Adipocyte (in vitro differentiated cells): ENCODE measurements around the gene TRIB2.

Experiments used
- DNase-seq: peaks from one replicate; pipeline ENCODE4 v3.0.0-alpha.2; 2015; ENCODE audit warnings: low read depth
- H3K27me3 ChIP-seq: replicated peaks from 2 replicates; pipeline ENCODE4 v1.7.0; 2013; ENCODE audit warnings: mild to moderate bottlenecking, low read length, moderate library complexity; ENCODE audit not compliant: control insufficient read depth, insufficient read depth
- H3K36me3 ChIP-seq: 2 replicates; pipeline ENCODE4 v1.7.0; 2013; ENCODE audit warnings: low read length, mild to moderate bottlenecking, moderate library complexity; ENCODE audit not compliant: control insufficient read depth, insufficient read depth, severe bottlenecking
- H3K4me1 ChIP-seq: 2 replicates; pipeline ENCODE4 v1.7.0; 2013; ENCODE audit warnings: mild to moderate bottlenecking, low read length, moderate library complexity; ENCODE audit not compliant: control insufficient read depth, insufficient read depth
- H3K4me3 ChIP-seq: 2 replicates; pipeline ENCODE4 v1.7.0; 2013; ENCODE audit warnings: mild to moderate bottlenecking, low read length, moderate library complexity
- H3K9ac ChIP-seq: 2 replicates; pipeline ENCODE4 v1.7.0; 2013; ENCODE audit warnings: mild to moderate bottlenecking, low read length, moderate library complexity
- H3K9me3 ChIP-seq: 2 replicates; pipeline ENCODE4 v1.7.0; 2013; ENCODE audit warnings: mild to moderate bottlenecking, low read length, moderate library complexity; ENCODE audit not compliant: control insufficient read depth

The TRIB2 gene

DNA sequence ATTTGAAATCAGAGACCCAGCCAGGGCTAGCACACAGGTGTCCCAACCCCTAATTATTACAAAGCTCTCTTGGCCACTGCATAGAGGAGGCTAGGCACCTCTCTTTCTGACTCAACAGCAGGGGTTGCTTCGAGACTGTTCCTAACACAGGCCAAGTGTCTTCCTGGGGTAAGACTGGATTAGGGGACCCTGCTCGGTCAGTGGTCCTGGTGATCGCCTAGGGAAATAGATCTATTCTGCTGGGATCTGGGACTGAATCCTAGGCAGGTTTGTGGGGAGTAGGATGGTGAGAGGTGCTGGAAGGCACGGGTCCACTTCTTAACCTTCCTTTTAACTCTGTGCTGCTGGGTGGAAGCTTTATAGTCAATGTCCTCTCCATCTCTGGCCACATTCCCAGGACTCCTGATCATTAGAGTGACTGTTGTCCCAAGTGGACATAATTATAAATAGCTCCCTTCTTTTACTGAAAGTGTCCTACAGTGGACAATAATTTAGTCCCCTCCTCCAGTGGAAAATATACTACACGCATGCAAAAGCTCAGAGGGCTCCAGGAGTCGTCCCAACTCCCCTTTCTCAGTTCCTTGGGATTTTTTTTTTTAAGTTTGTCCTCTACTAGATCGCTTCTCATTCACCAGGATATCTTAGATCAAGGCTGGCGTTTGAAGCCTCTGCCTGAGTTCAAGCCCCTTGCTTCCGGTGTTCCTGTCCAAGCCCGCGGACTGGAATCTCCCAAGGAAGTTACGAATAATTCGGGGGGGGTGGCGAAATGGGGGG, 1.3 kb upstream of the TRIB2 start:
- Histone ChIP-seq H3K9me3 (no peaks in the 10 kb centered on the region), H3K4me1 (peaks cover 24% of the 10 kb centered on the region), H3K9ac (peak overlapping the region; percentile 88), H3K27me3 (no peaks in the 10 kb centered on the region), H3K36me3 (no peaks in the 10 kb centered on the region), H3K4me3 (peak overlapping the region; percentile 82)
- DNase-seq = peak; percentile 12

DNA sequence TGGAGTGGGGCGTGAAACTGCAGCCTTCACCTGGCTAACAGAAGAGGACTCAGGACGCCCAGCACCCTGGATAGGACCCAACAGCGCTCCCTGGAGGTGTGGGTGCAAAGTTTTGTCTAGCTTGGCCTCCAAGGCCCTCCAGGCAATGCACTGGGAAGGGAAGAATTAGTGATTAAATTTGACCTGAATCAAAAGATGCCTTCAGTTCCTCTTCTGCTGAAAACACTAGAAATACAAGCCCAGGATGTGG, 779 bp upstream of the TRIB2 start:
- Histone ChIP-seq H3K4me3 (peak overlapping the region; percentile 82), H3K36me3 (no peaks in the 10 kb centered on the region), H3K27me3 (no peaks in the 10 kb centered on the region), H3K4me1 (peaks cover 29% of the 10 kb centered on the region), H3K9me3 (no peaks in the 10 kb centered on the region), H3K9ac (peak overlapping the region; percentile 88)
- peak; percentile 84 for DNase-seq

DNA sequence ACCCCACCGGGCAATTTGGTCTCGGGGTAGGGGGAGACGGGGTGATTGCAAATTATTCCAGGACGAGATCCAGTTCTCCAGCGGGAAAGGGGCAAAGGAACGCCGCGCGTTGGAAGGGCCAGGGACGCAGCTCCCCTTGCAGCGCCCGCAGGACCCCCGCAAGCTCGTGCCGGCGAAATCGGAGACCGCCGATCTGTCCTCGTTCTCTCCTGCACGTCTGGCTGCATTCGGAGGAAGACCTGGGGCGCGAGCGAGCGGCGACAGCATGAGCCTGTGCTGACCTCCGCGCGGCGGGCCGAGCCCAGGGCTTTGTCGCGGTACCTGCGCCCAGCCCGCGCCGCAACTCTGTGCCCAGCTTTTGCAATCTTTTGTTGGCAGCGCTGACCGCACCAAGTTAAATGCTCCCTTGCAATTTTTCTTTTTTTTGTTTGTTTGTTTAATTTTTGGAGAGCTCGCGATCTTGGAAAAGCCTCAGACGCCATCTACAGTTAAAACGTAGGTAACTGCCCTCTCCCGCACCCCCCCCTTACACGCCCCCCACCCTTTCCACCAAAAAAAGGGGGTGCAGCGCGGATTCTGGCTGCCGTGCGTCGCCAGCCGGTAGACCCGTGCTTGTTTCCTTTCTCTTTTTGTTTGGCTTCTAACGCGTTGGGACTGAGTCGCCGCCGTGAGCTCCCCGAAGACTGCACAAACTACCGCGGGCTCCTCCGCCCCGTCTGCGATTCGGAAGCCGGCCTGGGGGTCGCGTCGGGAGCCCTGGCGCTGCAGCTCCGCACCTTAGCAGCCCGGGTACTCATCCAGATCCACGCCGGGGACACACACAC, 667 bp downstream of the TRIB2 start:
- no peaks in the 10 kb centered on the region for H3K9me3 ChIP-seq
- H3K36me3 ChIP-seq = no peaks in the 10 kb centered on the region
- peak overlapping the region; percentile 89 for H3K4me3 ChIP-seq
- H3K27me3 ChIP-seq = no peaks in the 10 kb centered on the region
- peak overlapping the region; percentile 92 for H3K9ac ChIP-seq
- peak; percentile 88 for DNase-seq
- peaks cover 43% of the 10 kb centered on the region for H3K4me1 ChIP-seq

DNA sequence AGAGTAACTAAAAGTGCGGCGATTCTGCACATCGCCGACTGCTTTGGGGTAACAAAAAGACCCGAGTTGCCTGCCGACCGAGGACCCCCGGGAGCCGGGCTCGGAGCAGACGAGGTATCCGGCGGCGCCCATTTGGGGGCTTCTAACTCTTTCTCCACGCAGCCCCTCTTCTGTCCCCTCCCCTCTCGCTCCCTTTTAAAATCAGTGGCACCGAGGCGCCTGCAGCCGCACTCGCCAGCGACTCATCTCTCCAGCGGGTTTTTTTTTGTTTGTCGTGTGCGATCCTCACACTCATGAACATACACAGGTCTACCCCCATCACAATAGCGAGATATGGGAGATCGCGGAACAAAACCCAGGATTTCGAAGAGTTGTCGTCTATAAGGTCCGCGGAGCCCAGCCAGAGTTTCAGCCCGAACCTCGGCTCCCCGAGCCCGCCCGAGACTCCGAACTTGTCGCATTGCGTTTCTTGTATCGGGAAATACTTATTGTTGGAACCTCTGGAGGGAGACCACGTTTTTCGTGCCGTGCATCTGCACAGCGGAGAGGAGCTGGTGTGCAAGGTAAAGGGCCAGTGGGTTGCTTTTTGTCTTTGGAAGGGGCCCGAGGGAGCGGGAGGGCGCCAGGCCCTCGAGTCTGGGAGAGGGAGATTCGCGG, 1.4 kb downstream of the TRIB2 start:
- no peaks in the 10 kb centered on the region for H3K9me3 ChIP-seq
- H3K4me3 ChIP-seq = peak overlapping the region; percentile 89
- peaks cover 50% of the 10 kb centered on the region for H3K4me1 ChIP-seq
- DNase-seq = peak; percentile 63
- peaks cover 1% of the 10 kb centered on the region for H3K36me3 ChIP-seq
- H3K9ac ChIP-seq = peak overlapping the region; percentile 92
- H3K27me3 ChIP-seq = no peaks in the 10 kb centered on the region

DNA sequence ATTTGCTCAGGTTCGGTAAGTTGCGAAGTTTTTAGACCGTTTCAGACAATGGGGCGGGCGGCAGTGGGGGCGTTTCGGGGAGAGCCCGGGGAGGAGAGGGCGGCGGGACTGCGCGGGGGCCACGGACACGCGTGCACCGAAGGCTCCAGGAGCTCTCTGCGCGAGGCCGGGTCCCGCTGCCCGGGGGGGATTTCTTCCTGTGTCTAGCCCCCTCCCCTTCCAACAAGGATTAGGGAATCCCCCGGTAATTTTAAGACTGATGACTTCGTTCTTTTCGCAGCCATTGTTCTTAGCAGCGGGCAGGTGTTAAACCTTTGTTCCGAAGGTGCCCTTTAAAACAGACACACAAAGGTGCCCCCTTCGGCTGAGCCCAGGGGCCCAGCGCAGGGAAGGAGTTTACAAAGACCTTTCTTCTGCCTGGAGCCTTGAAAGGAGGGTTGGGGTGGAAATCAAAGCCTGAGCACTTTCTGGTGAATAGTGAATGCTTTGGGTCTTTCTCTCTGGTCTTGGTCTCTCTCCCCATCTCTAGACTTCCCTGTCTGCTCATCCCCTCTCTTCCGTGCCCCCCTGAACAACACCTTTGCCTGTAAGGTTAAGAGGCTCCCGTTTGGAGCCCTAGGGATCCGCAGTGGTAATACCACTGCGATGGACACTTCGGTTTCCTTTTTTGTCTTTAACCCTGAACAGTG, 2.1 kb downstream of the TRIB2 start:
- no peaks in the 10 kb centered on the region for H3K9me3 ChIP-seq
- peak overlapping the region; percentile 89 for H3K4me3 ChIP-seq
- H3K36me3 ChIP-seq = peaks cover 8% of the 10 kb centered on the region
- peak overlapping the region; percentile 92 for H3K9ac ChIP-seq
- peaks cover 53% of the 10 kb centered on the region for H3K4me1 ChIP-seq
- H3K27me3 ChIP-seq = no peaks in the 10 kb centered on the region
- DNase-seq = peak; percentile 48

DNA sequence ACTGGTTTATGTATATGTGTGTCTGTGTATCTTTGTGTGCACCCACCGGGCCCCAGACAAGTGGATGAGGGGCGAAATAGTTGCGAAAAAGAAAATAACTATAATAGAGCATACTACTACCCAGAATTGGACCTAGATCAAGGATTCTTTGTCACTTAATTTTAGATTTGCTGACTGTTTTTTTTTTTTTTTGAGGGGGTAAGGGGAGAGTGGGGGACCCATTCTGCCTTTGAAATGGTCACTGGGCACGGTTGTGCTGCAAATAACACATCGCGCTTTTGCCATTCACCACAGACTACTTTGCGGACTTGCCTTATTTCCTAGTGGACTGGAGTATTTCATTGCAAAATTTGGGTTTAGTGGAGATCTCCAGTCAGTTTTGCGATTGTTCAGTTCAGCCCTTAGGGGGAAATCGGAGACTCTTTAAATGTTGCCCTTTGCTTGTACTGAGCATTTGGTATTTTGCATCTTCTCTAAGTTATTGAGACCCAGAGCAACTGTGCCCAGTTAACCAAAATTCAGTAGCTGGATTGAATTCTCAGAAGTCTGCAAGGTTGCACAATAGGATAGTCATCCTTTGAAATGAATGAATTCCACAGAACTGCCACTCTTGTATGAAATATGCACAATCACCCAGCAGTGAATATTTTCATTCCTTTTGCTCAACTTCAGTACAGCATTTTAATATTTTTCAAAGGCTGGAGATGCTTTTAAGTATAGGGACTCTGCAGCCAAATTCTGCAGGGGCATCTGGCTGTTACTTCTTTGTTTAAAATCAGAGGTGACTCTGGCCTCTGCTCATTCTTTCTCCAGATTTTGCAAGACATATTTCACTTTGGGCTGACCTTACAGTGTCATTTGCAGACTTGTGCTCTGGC, 2.9 kb downstream of the TRIB2 start:
- Histone ChIP-seq H3K27me3 (no peaks in the 10 kb centered on the region), H3K4me3 (peak overlapping the region; percentile 89), H3K9me3 (no peaks in the 10 kb centered on the region), H3K4me1 (peaks cover 46% of the 10 kb centered on the region), H3K36me3 (peaks cover 16% of the 10 kb centered on the region), H3K9ac (peak overlapping the region; percentile 92)
- peak; percentile 91 for DNase-seq

DNA sequence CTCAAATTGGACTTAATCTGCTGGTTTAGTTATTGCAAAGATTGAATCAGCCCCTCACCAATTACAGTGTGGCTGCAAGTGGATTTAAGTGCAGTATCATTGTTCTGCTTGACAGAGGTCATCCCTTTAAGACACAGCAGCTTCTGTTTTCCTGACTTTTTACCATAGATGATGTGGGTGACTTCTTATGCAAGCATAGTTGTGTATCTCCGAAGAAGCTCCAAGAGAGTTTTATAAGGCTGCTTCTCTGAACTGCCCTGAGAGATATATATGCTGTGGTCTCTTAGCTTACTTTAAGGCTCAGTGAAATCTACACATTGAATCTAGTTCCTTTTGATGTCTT, 3.5 kb downstream of the TRIB2 start:
- H3K9ac ChIP-seq = peak overlapping the region; percentile 92
- H3K27me3 ChIP-seq = no peaks in the 10 kb centered on the region
- H3K36me3 ChIP-seq = peaks cover 22% of the 10 kb centered on the region
- no peaks in the 10 kb centered on the region for H3K9me3 ChIP-seq
- H3K4me1 ChIP-seq = peaks cover 40% of the 10 kb centered on the region
- DNase-seq = no peak
- peak overlapping the region; percentile 89 for H3K4me3 ChIP-seq

DNA sequence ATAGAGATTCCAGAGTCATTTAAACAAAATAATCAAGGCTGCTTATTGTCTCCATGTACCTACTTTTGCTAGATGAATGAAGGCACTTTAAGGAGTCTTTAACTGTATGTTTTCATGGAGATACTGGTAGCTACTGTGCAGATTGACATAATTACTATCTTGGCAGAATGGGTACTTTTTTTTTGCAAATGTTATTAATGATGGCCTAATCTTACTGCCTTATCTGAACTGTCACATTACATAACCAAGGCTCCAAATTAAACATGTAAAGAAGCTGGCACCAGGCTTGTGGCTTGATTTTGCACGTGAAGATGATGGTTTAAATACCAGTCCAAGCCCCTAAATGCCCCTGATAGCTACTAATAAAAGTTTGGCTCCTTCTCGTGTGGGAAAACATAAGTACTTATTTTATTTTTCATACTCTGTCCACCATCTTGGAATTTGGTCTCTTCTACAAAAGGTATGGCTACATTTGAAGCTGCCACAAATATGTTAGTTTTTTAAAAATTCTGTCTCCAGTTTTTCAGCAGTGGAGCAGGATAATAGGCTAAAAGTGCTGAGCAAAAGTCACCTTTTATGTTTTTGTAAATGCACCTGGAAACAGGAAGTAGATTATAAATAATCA, 4.1 kb downstream of the TRIB2 start:
- Histone ChIP-seq H3K9me3 (no peaks in the 10 kb centered on the region), H3K36me3 (peaks cover 28% of the 10 kb centered on the region), H3K27me3 (no peaks in the 10 kb centered on the region), H3K9ac (peak overlapping the region; percentile 92), H3K4me3 (peak overlapping the region; percentile 89), H3K4me1 (peaks cover 35% of the 10 kb centered on the region)
- no peak for DNase-seq

DNA sequence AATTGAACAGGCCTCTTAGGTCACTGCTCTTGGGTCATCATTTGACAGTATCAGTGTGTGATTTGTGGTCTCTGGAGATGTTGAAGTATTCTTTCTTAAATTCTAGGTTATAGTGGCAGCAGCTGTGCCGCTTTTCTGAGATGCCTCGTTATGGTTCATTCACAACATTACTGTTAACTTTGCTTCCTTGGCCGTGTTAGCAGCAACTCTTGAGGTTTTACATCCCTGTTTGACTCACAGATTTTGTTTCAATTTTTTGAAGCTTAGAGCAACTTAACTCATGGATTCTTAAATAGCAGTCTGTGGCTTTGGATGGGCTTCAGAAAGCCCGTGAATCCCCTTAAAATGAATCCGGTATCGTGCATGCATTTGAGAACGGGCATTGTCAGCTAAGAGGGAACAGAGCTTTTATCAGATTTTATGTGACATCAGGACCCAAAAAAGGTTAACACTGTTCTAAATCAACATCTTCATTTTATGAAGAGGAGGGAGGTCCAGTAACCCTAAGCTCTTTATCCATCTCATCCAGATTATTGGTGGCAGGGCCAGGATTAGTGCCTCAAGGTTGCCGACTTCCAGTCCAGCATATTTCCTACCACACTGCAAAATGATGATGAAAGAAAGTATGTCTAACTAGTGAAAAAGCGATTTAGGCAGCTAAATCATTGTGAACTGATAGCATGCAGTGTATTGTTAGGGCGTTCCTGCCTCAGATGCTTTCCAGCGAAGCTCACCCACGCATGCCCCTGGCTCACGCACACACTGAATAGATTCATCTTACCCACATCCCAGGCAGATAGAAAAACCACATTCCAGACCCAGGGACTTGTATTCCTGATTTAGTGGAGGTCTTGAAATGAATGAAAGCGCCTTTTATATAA, 5.1 kb downstream of the TRIB2 start:
- H3K4me3 ChIP-seq = peak overlapping the region; percentile 89
- H3K9me3 ChIP-seq = no peaks in the 10 kb centered on the region
- H3K9ac ChIP-seq = peak overlapping the region; percentile 9
- peaks cover 38% of the 10 kb centered on the region for H3K36me3 ChIP-seq
- H3K4me1 ChIP-seq = peaks cover 38% of the 10 kb centered on the region
- no peaks in the 10 kb centered on the region for H3K27me3 ChIP-seq
- DNase-seq = peak; percentile 78
